Astrocyte (in vitro differentiated cells and primary cell): ENCODE measurements around the gene PCYT1A. TPM values are rescaled to one million over a fixed set of nuclear protein-coding genes. Genes with fewer than 3 reads are reported as not detected.

Source experiments
- DNase-seq: peaks from one replicate; pipeline ENCODE4 v3.0.0-alpha.2; 2010; ENCODE audit warnings: low read depth
- FAIRE-seq: peaks from 2 replicates; lab custom pipeline; 2011; peaks lifted over from hg19 to GRCh38; lab: Jason Lieb, UNC
- H2AFZ ChIP-seq: 2 replicates; pipeline ENCODE4 v1.6.0; 2012; ENCODE audit warnings: low read depth, low read length, inconsistent platforms
- H3K27ac ChIP-seq: 2 replicates; pipeline ENCODE4 v1.5.1; 2011; ENCODE audit warnings: low read depth, low read length, inconsistent platforms
- H3K27me3 ChIP-seq: 2 replicates; pipeline ENCODE4 v1.6.0; 2011; ENCODE audit warnings: low read length, inconsistent platforms; ENCODE audit not compliant: insufficient read depth
- H3K36me3 ChIP-seq: 2 replicates; pipeline ENCODE4 v1.5.1; 2011; ENCODE audit warnings: low read length, inconsistent platforms; ENCODE audit not compliant: insufficient read depth
- H3K4me1 ChIP-seq: 2 replicates; pipeline ENCODE4 v1.5.1; 2011; ENCODE audit warnings: low read length, inconsistent platforms; ENCODE audit not compliant: insufficient read depth
- H3K4me2 ChIP-seq: 2 replicates; pipeline ENCODE4 v1.6.0; 2012; ENCODE audit warnings: low read length, inconsistent platforms
- H3K4me3 ChIP-seq: 2 replicates; pipeline ENCODE4 v1.5.1; 2011; ENCODE audit warnings: low read depth, mild to moderate bottlenecking, low read length, inconsistent platforms; ENCODE audit not compliant: insufficient read depth
- H3K79me2 ChIP-seq: 2 replicates; pipeline ENCODE4 v1.6.0; 2012; ENCODE audit warnings: mild to moderate bottlenecking, low read length, inconsistent platforms; ENCODE audit not compliant: insufficient read depth
- H3K9ac ChIP-seq: 2 replicates; pipeline ENCODE4 v1.6.0; 2012; ENCODE audit warnings: mild to moderate bottlenecking, low read length, inconsistent platforms
- H3K9me3 ChIP-seq: 2 replicates; pipeline ENCODE4 v1.5.1; 2012; ENCODE audit warnings: low read depth, mild to moderate bottlenecking, low read length, inconsistent platforms; ENCODE audit not compliant: insufficient read depth
- H4K20me1 ChIP-seq: 2 replicates; pipeline ENCODE4 v1.6.0; 2012; ENCODE audit warnings: low read length, inconsistent platforms; ENCODE audit not compliant: insufficient read depth
- H3K27ac Mint-ChIP-seq: one replicate; pipeline ENCODE4 v1.8.0; 2021; ENCODE audit warnings: mild to moderate bottlenecking, mixed read lengths; ENCODE audit not compliant: unreplicated experiment
- H3K27me3 Mint-ChIP-seq: one replicate; pipeline ENCODE4 v1.8.0; 2021; ENCODE audit warnings: low read depth, mixed read lengths; ENCODE audit not compliant: unreplicated experiment
- H3K36me3 Mint-ChIP-seq: one replicate; pipeline ENCODE4 v1.8.0; 2021; ENCODE audit warnings: low read depth, mixed read lengths; ENCODE audit not compliant: unreplicated experiment
- H3K4me1 Mint-ChIP-seq: one replicate; pipeline ENCODE4 v1.8.0; 2021; ENCODE audit warnings: low read depth, mixed read lengths; ENCODE audit not compliant: unreplicated experiment
- H3K4me3 Mint-ChIP-seq: one replicate; pipeline ENCODE4 v1.8.0; 2021; ENCODE audit warnings: mild to moderate bottlenecking, moderate library complexity, mixed read lengths; ENCODE audit not compliant: unreplicated experiment
- H3K9me3 Mint-ChIP-seq: one replicate; pipeline ENCODE4 v1.8.0; 2021; ENCODE audit warnings: mild to moderate bottlenecking, mixed read lengths; ENCODE audit not compliant: unreplicated experiment
- CTCF ChIP-seq: IDR thresholded peaks from 2 replicates; pipeline ENCODE4 v1.5.1; 2011; ENCODE audit warnings: low read depth, mild to moderate bottlenecking, inconsistent platforms, low read length, moderate library complexity; ENCODE audit not compliant: insufficient read depth
- EZH2 ChIP-seq: IDR thresholded peaks from 2 replicates; pipeline ENCODE4 v1.6.1; 2012; ENCODE audit warnings: mild to moderate bottlenecking, low read length, inconsistent platforms; ENCODE audit not compliant: insufficient read depth
- total RNA-seq: library from RNA; stranded (reverse); gene quantifications from 2 replicates; pipeline ENCODE4 v1.2.1, GENCODE V29; 2021

Gene PCYT1A
- total RNA-seq, 1 donor from 2014 or later, result 92.6 TPM

DNA sequence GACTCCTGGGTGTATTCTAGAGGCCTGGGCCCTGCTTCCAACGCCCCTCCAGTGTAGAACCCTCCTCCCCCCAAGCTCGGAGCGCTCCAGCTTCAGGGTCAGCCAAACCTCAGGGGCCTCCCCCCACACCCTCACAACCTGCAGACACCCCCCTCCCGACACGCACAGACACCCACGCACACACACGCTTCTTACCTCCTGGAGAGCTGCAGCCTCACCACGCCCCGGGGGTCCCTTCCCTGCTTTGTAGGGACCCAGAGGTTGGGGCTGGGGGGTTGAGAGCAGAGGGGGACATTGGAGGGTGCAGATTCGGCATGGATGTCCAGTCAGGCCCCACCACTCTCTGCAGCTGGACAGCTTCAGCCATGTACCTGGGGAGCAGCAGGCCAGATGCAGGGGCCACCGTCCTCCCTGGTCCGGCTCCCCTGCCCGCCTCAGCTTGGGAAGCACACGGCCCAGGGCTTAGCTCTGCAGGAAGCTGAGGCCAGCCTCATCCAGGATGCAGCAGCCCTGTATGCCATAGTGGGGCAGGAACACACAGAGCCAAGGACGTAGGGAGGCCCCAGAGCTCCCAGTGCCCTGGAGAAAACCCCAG lies 89.3 kb downstream of the PCYT1A start:
- Histone ChIP-seq H3K27ac (no peak overlapping the region), H3K79me2 (no peaks in the 10 kb centered on the region), H4K20me1 (no peaks in the 10 kb centered on the region), H3K9me3 (no peaks in the 10 kb centered on the region), H3K4me3 (no peak overlapping the region), H2AFZ (no peak overlapping the region), H3K4me1 (peaks cover 5% of the 10 kb centered on the region), H3K27me3 (no peaks in the 10 kb centered on the region), H3K9ac (no peak overlapping the region), H3K4me2 (no peak overlapping the region), H3K36me3 (no peaks in the 10 kb centered on the region)
- Mint-ChIP-seq H3K36me3 (no peaks in the 10 kb centered on the region), H3K27me3 (peaks cover 9% of the 10 kb centered on the region), H3K9me3 (no peaks in the 10 kb centered on the region), H3K27ac (no peak overlapping the region), H3K4me1 (no peaks in the 10 kb centered on the region), H3K4me3 (no peak overlapping the region)
- FAIRE-seq (no peak), DNase-seq (no peak)
- no peak for TF ChIP-seq EZH2
- no peak for TF ChIP-seq CTCF

DNA sequence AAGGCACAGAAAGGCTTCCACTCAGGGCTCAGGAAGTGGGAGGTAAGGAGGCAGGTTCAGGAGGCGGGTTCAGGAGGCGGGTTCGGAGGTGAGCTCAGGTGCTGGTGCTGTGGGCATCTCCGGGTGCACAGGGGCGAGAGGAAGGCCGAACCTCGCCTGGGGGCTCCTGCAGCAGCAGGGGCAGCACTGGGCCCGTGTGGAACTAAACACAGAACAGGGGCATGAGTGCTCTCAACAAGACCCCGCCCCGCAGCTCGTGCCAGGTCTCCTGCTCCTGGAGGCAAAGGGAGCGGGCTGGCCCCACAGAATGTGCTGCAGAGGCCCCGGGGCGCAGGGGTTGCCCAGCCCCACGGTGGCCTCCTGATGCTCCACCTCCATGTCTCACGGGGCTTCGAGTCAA lies 90.0 kb downstream of the PCYT1A start:
- peaks cover 9% of the 10 kb centered on the region for H3K27me3 Mint-ChIP-seq
- Histone ChIP-seq H3K36me3 (no peaks in the 10 kb centered on the region), H2AFZ (no peak overlapping the region), H3K9me3 (no peaks in the 10 kb centered on the region), H3K79me2 (no peaks in the 10 kb centered on the region), H3K27me3 (no peaks in the 10 kb centered on the region), H3K4me1 (peaks cover 3% of the 10 kb centered on the region), H4K20me1 (no peaks in the 10 kb centered on the region), H3K4me2 (no peak overlapping the region), H3K4me3 (no peak overlapping the region), H3K9ac (no peak overlapping the region), H3K27ac (no peak overlapping the region)
- DNase-seq (no peak), FAIRE-seq (no peak)
- no peaks in the 10 kb centered on the region for H3K4me1 Mint-ChIP-seq
- no peak overlapping the region for H3K4me3 Mint-ChIP-seq
- TF ChIP-seq EZH2 (no peak), CTCF (no peak)
- H3K36me3 Mint-ChIP-seq, result no peaks in the 10 kb centered on the region
- H3K9me3 Mint-ChIP-seq, result no peaks in the 10 kb centered on the region
- H3K27ac Mint-ChIP-seq, result no peak overlapping the region

- H3K27me3 ChIP-seq, result no peaks in the 10 kb centered on the region
- Mint-ChIP-seq H3K27me3 (peaks cover 7% of the 10 kb centered on the region), H3K4me1 (no peaks in the 10 kb centered on the region), H3K4me3 (no peak overlapping the region), H3K36me3 (no peaks in the 10 kb centered on the region), H3K27ac (no peak overlapping the region), H3K9me3 (no peaks in the 10 kb centered on the region)
- no peak overlapping the region for H3K4me3 ChIP-seq
- no peaks in the 10 kb centered on the region for H3K9me3 ChIP-seq
- no peak overlapping the region for H3K4me2 ChIP-seq
- no peak overlapping the region for H2AFZ ChIP-seq
- TF ChIP-seq EZH2 (no peak), CTCF (no peak)
- DNase-seq (no peak), FAIRE-seq (no peak)
- no peak overlapping the region for H3K9ac ChIP-seq
- H3K27ac ChIP-seq, result no peak overlapping the region
- H3K4me1 ChIP-seq, result no peaks in the 10 kb centered on the region
- H4K20me1 ChIP-seq, result no peaks in the 10 kb centered on the region
- H3K36me3 ChIP-seq, result no peaks in the 10 kb centered on the region
- no peaks in the 10 kb centered on the region for H3K79me2 ChIP-seq
Measured at GRCh38 chr3:196195664-196196265, 91.8 kb downstream of the PCYT1A start.
